Kidney epithelial cell (primary cell): Measurements from ENCODE around the gene ADGRV1. TPM values are rescaled to one million over a fixed set of nuclear protein-coding genes. Genes with fewer than 3 reads are reported as not detected.
A peak's percentile ranks its signal among the peaks of the same experiment; 100 is the strongest.
"Not testable (repeated sequence)": the region's sequence is repeated elsewhere in the genome, so short reads cannot be mapped to it uniquely, and the experiment has no call there.

Experiments
- DNase-seq: peaks from one replicate; pipeline ENCODE4 v3.0.0-alpha.2; 2010; ENCODE audit warnings: low read depth
- H3K27me3 ChIP-seq: 2 replicates; pipeline ENCODE4 v1.6.0; 2011; ENCODE audit warnings: low read length; ENCODE audit not compliant: control insufficient read depth, insufficient read depth
- H3K36me3 ChIP-seq: 2 replicates; pipeline ENCODE4 v1.5.1; 2011; ENCODE audit warnings: low read length; ENCODE audit not compliant: control insufficient read depth, insufficient read depth
- H3K4me3 ChIP-seq: 2 replicates; pipeline ENCODE4 v1.5.1; 2011; ENCODE audit warnings: low read depth, mild to moderate bottlenecking, control low read depth, low read length
- total RNA-seq: library from RNA; depleted of rRNA; stranded (reverse); fragments of >200 nt; gene quantifications from 2 replicates; pipeline ENCODE4 v1.2.3, GENCODE V29; 2015
- TF ChIP-seq, protein P1 (sequence below): IDR thresholded peaks from 2 replicates; pipeline ENCODE4 v1.5.1; 2011; ENCODE audit warnings: mild to moderate bottlenecking, moderate library complexity, low read length, control low read depth, inconsistent platforms; ENCODE audit not compliant: insufficient read depth, poor library complexity, severe bottlenecking

ADGRV1 gene
- total RNA-seq, 1 donor from 2014 or later = 3.5 TPM

DNA sequence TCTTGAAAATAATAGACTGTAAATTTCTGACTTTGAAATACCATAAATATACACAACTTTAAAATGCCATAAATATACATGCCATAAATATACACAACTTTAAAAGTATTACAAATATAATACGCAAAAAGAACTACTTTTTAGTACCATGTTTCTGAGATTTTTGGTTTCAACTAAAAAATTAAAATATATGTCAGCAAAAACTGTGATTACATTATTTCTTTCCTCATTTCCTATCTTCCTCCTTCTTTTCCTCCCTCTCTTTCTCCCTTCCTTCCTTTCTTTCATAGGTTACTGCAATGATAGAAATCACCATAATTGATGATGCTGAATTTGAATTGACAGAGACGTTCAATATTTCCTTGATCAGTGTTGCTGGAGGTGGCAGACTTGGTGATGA lies 200.5 kb downstream of the ADGRV1 start:
- no peaks in the 10 kb centered on the region for H3K27me3 ChIP-seq
- H3K36me3 ChIP-seq = no peaks in the 10 kb centered on the region
- no peak for DNase-seq
- H3K4me3 ChIP-seq = no peak overlapping the region
- TF ChIP-seq, protein P1, sequence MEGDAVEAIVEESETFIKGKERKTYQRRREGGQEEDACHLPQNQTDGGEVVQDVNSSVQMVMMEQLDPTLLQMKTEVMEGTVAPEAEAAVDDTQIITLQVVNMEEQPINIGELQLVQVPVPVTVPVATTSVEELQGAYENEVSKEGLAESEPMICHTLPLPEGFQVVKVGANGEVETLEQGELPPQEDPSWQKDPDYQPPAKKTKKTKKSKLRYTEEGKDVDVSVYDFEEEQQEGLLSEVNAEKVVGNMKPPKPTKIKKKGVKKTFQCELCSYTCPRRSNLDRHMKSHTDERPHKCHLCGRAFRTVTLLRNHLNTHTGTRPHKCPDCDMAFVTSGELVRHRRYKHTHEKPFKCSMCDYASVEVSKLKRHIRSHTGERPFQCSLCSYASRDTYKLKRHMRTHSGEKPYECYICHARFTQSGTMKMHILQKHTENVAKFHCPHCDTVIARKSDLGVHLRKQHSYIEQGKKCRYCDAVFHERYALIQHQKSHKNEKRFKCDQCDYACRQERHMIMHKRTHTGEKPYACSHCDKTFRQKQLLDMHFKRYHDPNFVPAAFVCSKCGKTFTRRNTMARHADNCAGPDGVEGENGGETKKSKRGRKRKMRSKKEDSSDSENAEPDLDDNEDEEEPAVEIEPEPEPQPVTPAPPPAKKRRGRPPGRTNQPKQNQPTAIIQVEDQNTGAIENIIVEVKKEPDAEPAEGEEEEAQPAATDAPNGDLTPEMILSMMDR = no peak

DNA sequence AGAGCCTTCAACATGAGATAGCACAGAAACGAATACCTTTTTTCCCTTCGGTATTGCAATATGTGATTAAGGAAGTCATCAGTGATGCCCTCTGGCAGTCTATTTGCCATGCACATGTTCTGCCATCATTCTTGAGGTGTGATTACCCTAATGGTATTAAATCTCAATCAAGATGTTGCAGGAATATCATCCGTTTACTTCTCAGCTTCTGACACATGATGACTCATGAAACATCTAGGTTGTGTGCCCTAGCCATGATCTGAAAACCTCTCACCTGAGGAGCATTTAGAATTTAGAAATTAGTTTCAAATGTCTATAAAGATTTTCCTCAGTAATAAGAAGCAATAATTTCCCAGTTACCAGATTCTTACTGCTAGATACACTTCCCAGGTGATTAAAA lies 209.1 kb downstream of the ADGRV1 start:
- no peak overlapping the region for H3K4me3 ChIP-seq
- no peak for DNase-seq
- no peaks in the 10 kb centered on the region for H3K36me3 ChIP-seq
- H3K27me3 ChIP-seq = no peaks in the 10 kb centered on the region
- TF ChIP-seq, protein P1 = no peak

DNA sequence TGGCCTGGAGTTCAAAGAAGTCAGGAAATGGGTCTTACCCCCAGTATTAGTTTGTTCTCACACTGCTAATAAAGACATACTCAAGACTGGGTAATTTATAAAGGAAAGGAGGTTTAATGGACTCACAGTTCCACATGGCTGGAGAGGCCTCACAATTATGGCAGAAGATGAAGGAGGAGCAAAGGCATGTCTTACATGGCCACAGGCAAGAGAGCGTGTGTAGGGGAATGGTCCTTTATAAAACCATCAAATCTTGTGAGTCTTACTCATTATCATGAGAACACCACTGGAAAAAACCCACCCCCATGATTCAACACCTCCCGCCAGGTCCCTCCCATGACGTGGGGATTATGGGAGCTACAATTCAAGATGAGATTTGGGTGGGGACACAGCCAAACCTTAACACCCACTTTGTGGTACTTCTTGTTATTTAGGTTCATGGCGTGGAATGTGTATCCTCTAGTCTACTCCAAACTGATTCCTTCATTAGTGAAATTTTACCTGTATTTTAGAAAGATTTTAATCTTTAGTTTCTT lies 211.5 kb downstream of the ADGRV1 start:
- H3K36me3 ChIP-seq, DNase-seq, H3K4me3 ChIP-seq, H3K27me3 ChIP-seq: not testable (repeated sequence)

DNA sequence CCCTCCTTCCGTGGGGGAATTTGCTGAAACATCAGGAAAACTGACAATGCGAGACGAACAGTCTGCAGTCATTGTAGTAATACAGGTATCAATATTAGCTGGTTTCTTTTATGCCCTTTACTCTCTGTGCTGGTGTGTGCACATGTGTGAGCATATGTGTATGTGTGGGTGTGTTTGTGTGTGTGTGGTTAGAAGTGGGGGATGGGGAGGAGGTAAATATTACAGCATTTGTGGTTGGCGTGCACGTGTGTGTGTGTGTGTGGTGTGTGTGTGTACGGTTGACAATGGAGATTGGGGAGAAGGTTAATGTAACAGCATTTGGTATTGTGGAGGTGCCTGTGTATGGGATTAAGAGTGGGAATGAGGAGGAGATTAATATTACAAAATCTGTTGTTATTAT lies 219.4 kb downstream of the ADGRV1 start:
- TF ChIP-seq, protein P1 = no peak
- no peak for DNase-seq
- H3K4me3 ChIP-seq = no peak overlapping the region
- no peaks in the 10 kb centered on the region for H3K27me3 ChIP-seq
- no peaks in the 10 kb centered on the region for H3K36me3 ChIP-seq

DNA sequence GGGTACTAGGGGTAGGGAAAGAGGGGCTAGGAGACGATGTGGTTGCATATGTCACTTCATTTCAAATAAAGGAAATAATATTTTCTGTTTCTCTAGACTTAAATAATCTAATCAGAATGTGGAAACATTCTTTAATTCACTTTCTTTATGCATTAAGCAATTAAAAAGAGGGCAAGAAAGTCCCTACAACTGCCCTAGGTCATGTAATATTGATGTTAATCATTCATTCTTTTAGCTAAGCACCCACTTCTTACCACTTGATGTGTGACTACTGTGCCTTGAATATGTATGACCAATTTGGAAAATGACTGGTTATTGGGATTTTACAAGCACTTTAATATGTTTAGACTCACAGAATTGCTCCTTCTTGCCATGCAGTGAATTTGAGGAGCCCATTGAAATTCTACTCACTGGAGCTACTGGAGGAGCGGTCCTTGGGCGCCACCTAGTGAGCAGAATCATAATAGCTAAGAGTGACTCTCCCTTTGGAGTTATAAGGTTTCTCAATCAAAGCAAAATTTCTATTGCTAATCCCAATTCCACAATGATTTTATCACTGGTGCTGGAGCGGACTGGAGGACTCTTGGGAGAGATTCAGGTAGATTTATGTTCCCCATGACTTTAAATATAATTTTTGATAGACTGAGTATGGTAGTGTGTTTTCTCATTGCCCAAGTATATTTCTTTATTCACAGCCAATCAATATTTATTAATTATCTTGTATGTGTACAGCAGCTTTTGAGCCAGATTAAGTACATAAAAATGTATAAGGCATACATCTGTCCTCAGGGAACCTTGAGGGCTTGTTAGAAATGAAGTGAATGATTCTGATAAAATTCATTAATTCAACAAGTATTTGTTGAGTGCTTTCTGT lies 225.1 kb downstream of the ADGRV1 start:
- H3K36me3 ChIP-seq = no peaks in the 10 kb centered on the region
- TF ChIP-seq, protein P1 = peak; percentile 90
- H3K27me3 ChIP-seq = no peaks in the 10 kb centered on the region
- peak; percentile 29 for DNase-seq
- no peak overlapping the region for H3K4me3 ChIP-seq

DNA sequence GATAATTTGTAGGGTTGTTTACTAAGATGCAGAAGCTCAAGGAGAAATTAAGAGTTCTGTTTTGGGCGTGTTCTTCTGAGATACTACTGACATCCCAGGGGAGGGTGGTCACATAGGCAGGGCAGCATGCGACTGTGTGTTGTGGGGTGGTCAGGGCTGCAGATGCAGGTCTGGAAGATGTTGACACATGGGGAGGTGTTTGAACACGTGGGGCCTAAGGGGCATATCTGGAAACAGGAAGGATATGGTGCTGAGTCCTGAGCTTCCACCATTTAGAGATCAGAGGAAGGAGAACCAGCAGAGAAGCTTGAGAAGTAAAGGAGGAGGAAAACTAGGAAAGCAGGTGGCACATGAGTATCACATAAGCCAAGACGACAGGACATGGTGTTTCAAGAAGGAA lies 228.2 kb downstream of the ADGRV1 start:
- Histone ChIP-seq H3K4me3 (no peak overlapping the region), H3K36me3 (no peaks in the 10 kb centered on the region), H3K27me3 (no peaks in the 10 kb centered on the region)
- DNase-seq = no peak
- TF ChIP-seq, protein P1 = no peak
